K562 (cell line): ENCODE data around the gene SV2C. TPM values are rescaled to one million over a fixed set of nuclear protein-coding genes. Genes with fewer than 3 reads are reported as not detected.

Experiments used
- ARID1B ChIP-seq: fragments of 450-650 bp; IDR thresholded peaks from 2 replicates; pipeline ENCODE4 v1.6.1; 2016; ENCODE audit warnings: antibody characterized with exemption, mild to moderate bottlenecking, inconsistent platforms
- CBFA2T3 ChIP-seq: fragments of 450-650 bp; IDR thresholded peaks from 2 replicates; pipeline ENCODE4 v1.6.1; 2017
- DPF2 ChIP-seq: fragments of 450-650 bp; IDR thresholded peaks from 2 replicates; pipeline ENCODE4 v1.6.1; 2016
- E2F8 ChIP-seq: fragments of 450-650 bp; IDR thresholded peaks from 2 replicates; pipeline ENCODE4 v1.7.1; 2018; ENCODE audit warnings: mild to moderate bottlenecking, low read depth; ENCODE audit not compliant: partially characterized antibody
- FOXJ2 ChIP-seq: fragments of 200-800 bp; sonication (Bioruptor generic); IDR thresholded peaks from 2 replicates; pipeline ENCODE4 v1.6.1; 2016; ENCODE audit warnings: missing genetic modification characterization, missing compliant biosample characterization
- FOXP1 ChIP-seq: sonication (generic); formaldehyde crosslinking; IDR thresholded peaks from 2 replicates; pipeline ENCODE4 v1.8.0; 2022; ENCODE audit warnings: mild to moderate bottlenecking, missing genetic modification reagents
- HNRNPLL ChIP-seq: fragments of 200-400 bp; formaldehyde crosslinking; IDR thresholded peaks from 2 replicates; pipeline ENCODE4 v1.6.1; 2017; ENCODE audit warnings: low read length, low read depth, mild to moderate bottlenecking; ENCODE audit not compliant: poor library complexity, severe bottlenecking
- KAT2B ChIP-seq: IDR thresholded peaks from one replicate; pipeline ENCODE4 v1.6.1; 2012; ENCODE audit warnings: low read depth, mild to moderate bottlenecking, control low read depth, inconsistent platforms, low read length, moderate library complexity
- KDM5B ChIP-seq: fragments of 200-600 bp; sonication (generic); IDR thresholded peaks from 2 replicates; pipeline ENCODE4 v1.6.1; 2012; ENCODE audit warnings: low read depth, mild to moderate bottlenecking, moderate library complexity, low read length, control low read depth, inconsistent platforms; ENCODE audit not compliant: insufficient replicate concordance
- KLF1 ChIP-seq: fragments of 450-650 bp; IDR thresholded peaks from 2 replicates; pipeline ENCODE4 v1.6.1; 2016; ENCODE audit warnings: missing genetic modification characterization, missing compliant biosample characterization
- MTF1 ChIP-seq: fragments of 250-450 bp; sonication (Bioruptor Pico); IDR thresholded peaks from 2 replicates; pipeline ENCODE4 v1.9.0; 2021; ENCODE audit warnings: moderate library complexity, mild to moderate bottlenecking, inconsistent platforms, borderline replicate concordance
- POLR2AphosphoS5 ChIP-seq: IDR thresholded peaks from 2 replicates; pipeline ENCODE4 v1.6.1; 2011; ENCODE audit warnings: mild to moderate bottlenecking, low read depth, low read length, moderate library complexity; ENCODE audit not compliant: control insufficient read depth, insufficient read depth
- PPARD ChIP-seq: fragments of 250-450 bp; sonication (Bioruptor Pico); IDR thresholded peaks from 2 replicates; pipeline ENCODE4 v1.8.0; 2022; ENCODE audit warnings: inconsistent platforms, mild to moderate bottlenecking, moderate library complexity
- PTTG1 ChIP-seq: fragments of 450-650 bp; IDR thresholded peaks from 2 replicates; pipeline ENCODE4 v1.6.1; 2016; ENCODE audit warnings: low read depth, mild to moderate bottlenecking, missing genetic modification characterization, missing compliant biosample characterization
- SRSF9 ChIP-seq: fragments of 200-400 bp; formaldehyde crosslinking; IDR thresholded peaks from 2 replicates; pipeline ENCODE4 v1.6.1; 2017; ENCODE audit warnings: low read depth, low read length, borderline replicate concordance
- TAF1 ChIP-seq: IDR thresholded peaks from 2 replicates; pipeline ENCODE4 v1.6.1; 2011; ENCODE audit warnings: mild to moderate bottlenecking, low read length, moderate library complexity; ENCODE audit not compliant: insufficient read depth, control insufficient read depth, severe bottlenecking; ENCODE audit errors: extremely low read depth
- TBP ChIP-seq: optimal IDR thresholded peaks from 2 replicates; pipeline ENCODE3; 2011; ENCODE audit warnings: low read depth, low read length, improper control_type of control experiment
- ZBED1 ChIP-seq: IDR thresholded peaks from 2 replicates; pipeline ENCODE4 v1.6.1; 2014
- ZC3H11A ChIP-seq: IDR thresholded peaks from 2 replicates; pipeline ENCODE4 v1.6.1; 2012; ENCODE audit warnings: low read depth, low read length, improper control_type of control experiment
- ZNF24 ChIP-seq: fragments of 450-650 bp; IDR thresholded peaks from 2 replicates; pipeline ENCODE4 v1.6.1; 2016
- ZNF354B ChIP-seq: fragments of 250-450 bp; sonication (Bioruptor Pico); IDR thresholded peaks from 2 replicates; pipeline ENCODE4 v1.4.0; 2020
- ZNF41 ChIP-seq: fragments of 250-450 bp; sonication (Bioruptor Pico); conservative IDR thresholded peaks from 2 replicates; pipeline ENCODE4 v1.4.0; 2020; ENCODE audit warnings: mild to moderate bottlenecking
- ZNF644 ChIP-seq: fragments of 200-800 bp; sonication (Bioruptor generic); IDR thresholded peaks from 2 replicates; pipeline ENCODE4 v1.6.1; 2016; ENCODE audit warnings: low read depth, missing genetic modification characterization, missing compliant biosample characterization
- polyA plus RNA-seq, 8 experiments: library from polyadenylated mRNA; depleted of rRNA in 4 of 8; stranded (reverse) in 5 of 8; unstranded in 3 of 8; fragments of >200 nt; fragmentation: Nextera tagmentation in 2 of 8; fragmentation: Illumina TruSeq in 1 of 8; extraction: Ambion mirVana in 2 of 8; extraction: Trizol in 1 of 8; gene quantifications; 2 replicates each; pipeline versions ENCODE4 v1.2.1 to v1.2.3, GENCODE V29; 2011 to 2014; ENCODE audit warnings: inconsistent platforms in 1 of 8, missing spikeins in 1 of 8
- total RNA-seq, 7 experiments: library from RNA; depleted of rRNA in 6 of 7; stranded (reverse); fragments of >200 nt in 6 of 7; fragmentation: Illumina TruSeq in 2 of 7; extraction: Trizol in 2 of 7; gene quantifications; 2 replicates each; pipeline versions ENCODE4 v1.2.1 to v1.2.3, GENCODE V29; 2011 to 2021; ENCODE audit warnings: low replicate concordance in 1 of 7
- TF ChIP-seq, protein P1 (sequence below): fragments of 450-650 bp; IDR thresholded peaks from 2 replicates; pipeline ENCODE4 v1.6.1; 2016; ENCODE audit warnings: missing biosample characterization, missing genetic modification characterization
- TF ChIP-seq, protein P2 (sequence below): sonication (generic); formaldehyde crosslinking; IDR thresholded peaks from 2 replicates; pipeline ENCODE4 v1.4.0; 2020; ENCODE audit warnings: mild to moderate bottlenecking, missing genetic modification reagents

The SV2C gene
- total and polyA plus RNA-seq, 9 of the 15 experiments (the other 6 are each of a cell fraction or from before 2014, with no cell fraction given), result 0.05 TPM; not detected in 8

- no peak for TF ChIP-seq E2F8
- TF ChIP-seq, protein P1, sequence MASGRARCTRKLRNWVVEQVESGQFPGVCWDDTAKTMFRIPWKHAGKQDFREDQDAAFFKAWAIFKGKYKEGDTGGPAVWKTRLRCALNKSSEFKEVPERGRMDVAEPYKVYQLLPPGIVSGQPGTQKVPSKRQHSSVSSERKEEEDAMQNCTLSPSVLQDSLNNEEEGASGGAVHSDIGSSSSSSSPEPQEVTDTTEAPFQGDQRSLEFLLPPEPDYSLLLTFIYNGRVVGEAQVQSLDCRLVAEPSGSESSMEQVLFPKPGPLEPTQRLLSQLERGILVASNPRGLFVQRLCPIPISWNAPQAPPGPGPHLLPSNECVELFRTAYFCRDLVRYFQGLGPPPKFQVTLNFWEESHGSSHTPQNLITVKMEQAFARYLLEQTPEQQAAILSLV (tag), result no peak
- peak; percentile 75; the same call in 1 of the 2 replicates for TF ChIP-seq DPF2
- TF ChIP-seq KAT2B, result no peak
- TF ChIP-seq ZNF644 (tag), result peak; percentile 85
- 0 out of 2 replicates have a peak, but pooled peaks have one; percentile 25 for TF ChIP-seq ZNF24
- TF ChIP-seq CBFA2T3, result peak; percentile 87
- TF ChIP-seq FOXP1 (CRISPR knock-in tag), result no peak
- TF ChIP-seq FOXJ2 (tag), result peak; percentile 91
- peak; percentile 46 for TF ChIP-seq TAF1
- no peak for TF ChIP-seq ZNF354B (CRISPR knock-in tag)
- no peak for TF ChIP-seq ZNF41 (CRISPR knock-in tag)
- TF ChIP-seq TBP, result peak; percentile 23
- TF ChIP-seq SRSF9, result no peak
- TF ChIP-seq PPARD (CRISPR knock-in tag), result no peak
- TF ChIP-seq MTF1 (CRISPR knock-in tag), result no peak
- TF ChIP-seq ARID1B, result peak; percentile 88
- no peak for TF ChIP-seq ZC3H11A
- no peak for TF ChIP-seq ZBED1
- TF ChIP-seq KDM5B, result no peak
- TF ChIP-seq HNRNPLL, result no peak
- no peak for TF ChIP-seq PTTG1 (tag)
- TF ChIP-seq, protein P2, sequence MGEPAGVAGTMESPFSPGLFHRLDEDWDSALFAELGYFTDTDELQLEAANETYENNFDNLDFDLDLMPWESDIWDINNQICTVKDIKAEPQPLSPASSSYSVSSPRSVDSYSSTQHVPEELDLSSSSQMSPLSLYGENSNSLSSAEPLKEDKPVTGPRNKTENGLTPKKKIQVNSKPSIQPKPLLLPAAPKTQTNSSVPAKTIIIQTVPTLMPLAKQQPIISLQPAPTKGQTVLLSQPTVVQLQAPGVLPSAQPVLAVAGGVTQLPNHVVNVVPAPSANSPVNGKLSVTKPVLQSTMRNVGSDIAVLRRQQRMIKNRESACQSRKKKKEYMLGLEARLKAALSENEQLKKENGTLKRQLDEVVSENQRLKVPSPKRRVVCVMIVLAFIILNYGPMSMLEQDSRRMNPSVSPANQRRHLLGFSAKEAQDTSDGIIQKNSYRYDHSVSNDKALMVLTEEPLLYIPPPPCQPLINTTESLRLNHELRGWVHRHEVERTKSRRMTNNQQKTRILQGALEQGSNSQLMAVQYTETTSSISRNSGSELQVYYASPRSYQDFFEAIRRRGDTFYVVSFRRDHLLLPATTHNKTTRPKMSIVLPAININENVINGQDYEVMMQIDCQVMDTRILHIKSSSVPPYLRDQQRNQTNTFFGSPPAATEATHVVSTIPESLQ (CRISPR knock-in tag), result no peak
- no peak for TF ChIP-seq KLF1
- TF ChIP-seq POLR2AphosphoS5, result peak; percentile 43; the same call in 1 of the 2 replicates
Observed at GRCh38 chr5:76402251-76402885, 319.2 kb downstream of the SV2C start (continued).
